H9 (cell line): ENCODE measurements around the gene RALGAPA2. TPM values are rescaled to one million over a fixed set of nuclear protein-coding genes. Genes with fewer than 3 reads are reported as not detected.
A peak's percentile ranks its signal among the peaks of the same experiment; 100 is the strongest.

ENCODE experiments used
- DNase-seq: peaks from one replicate; pipeline ENCODE4 v3.0.0-alpha.2; 2017
- H2AFZ ChIP-seq: one replicate; pipeline ENCODE4 v1.6.1; 2013; ENCODE audit warnings: mild to moderate bottlenecking, low read length, control low read depth, moderate library complexity
- H2AK5ac ChIP-seq: 2 replicates; pipeline ENCODE4 v1.6.1; 2013; ENCODE audit warnings: low read length, control low read depth, mixed read lengths; ENCODE audit not compliant: insufficient read length
- H2BK120ac ChIP-seq: one replicate; pipeline ENCODE4 v1.6.1; 2013; ENCODE audit warnings: low read depth, mild to moderate bottlenecking, low read length, control low read depth, inconsistent platforms; ENCODE audit not compliant: poor library complexity, severe bottlenecking
- H2BK12ac ChIP-seq: 2 replicates; pipeline ENCODE4 v1.6.1; 2013; ENCODE audit warnings: low read length, control low read depth, mixed read lengths, low read depth; ENCODE audit not compliant: insufficient read length
- H2BK15ac ChIP-seq: 2 replicates; pipeline ENCODE4 v1.6.1; 2013; ENCODE audit warnings: low read depth, low read length, control low read depth
- H2BK20ac ChIP-seq: one replicate; pipeline ENCODE4 v1.6.1; 2013; ENCODE audit warnings: low read depth, mild to moderate bottlenecking, low read length, control low read depth, inconsistent platforms; ENCODE audit not compliant: poor library complexity, severe bottlenecking
- H2BK5ac ChIP-seq: 2 replicates; pipeline ENCODE4 v1.6.1; 2013; ENCODE audit warnings: low read length, control low read depth, mixed read lengths; ENCODE audit not compliant: insufficient read length
- H3K14ac ChIP-seq: 2 replicates; pipeline ENCODE4 v1.6.1; 2013; ENCODE audit warnings: low read length, control low read depth; ENCODE audit not compliant: insufficient read depth
- H3K18ac ChIP-seq: 2 replicates; pipeline ENCODE4 v1.6.1; 2013; ENCODE audit warnings: low read depth, mild to moderate bottlenecking, mixed read lengths, low read length, control low read depth; ENCODE audit not compliant: insufficient read length
- H3K23ac ChIP-seq: 2 replicates; pipeline ENCODE4 v1.6.1; 2013; ENCODE audit warnings: low read length, control low read depth, mixed read lengths, low read depth; ENCODE audit not compliant: insufficient read length
- H3K23me2 ChIP-seq: 2 replicates; pipeline ENCODE4 v1.6.1; 2013; ENCODE audit warnings: low read depth, mild to moderate bottlenecking, mixed read lengths, low read length, control low read depth; ENCODE audit not compliant: insufficient read length, poor library complexity, severe bottlenecking
- H3K27ac ChIP-seq: 2 replicates; pipeline ENCODE4 v1.5.1; 2013; ENCODE audit warnings: low read length, control low read depth, mixed read lengths, low read depth; ENCODE audit not compliant: insufficient read length
- H3K27me3 ChIP-seq: 2 replicates; pipeline ENCODE4 v1.6.1; 2013; ENCODE audit warnings: low read length, control low read depth, inconsistent platforms; ENCODE audit not compliant: insufficient read depth
- H3K4ac ChIP-seq: 2 replicates; pipeline ENCODE4 v1.6.1; 2013; ENCODE audit warnings: low read depth, mild to moderate bottlenecking, control low read depth, inconsistent platforms, low read length, moderate library complexity
- H3K4me1 ChIP-seq: 2 replicates; pipeline ENCODE4 v1.6.1; 2013; ENCODE audit warnings: low read length, control low read depth, inconsistent platforms; ENCODE audit not compliant: insufficient read depth
- H3K4me2 ChIP-seq: 2 replicates; pipeline ENCODE4 v1.6.1; 2013; ENCODE audit warnings: low read length, control low read depth, mixed read lengths; ENCODE audit not compliant: insufficient read length, insufficient read depth
- H3K56ac ChIP-seq: 2 replicates; pipeline ENCODE4 v1.6.1; 2013; ENCODE audit warnings: low read depth, mild to moderate bottlenecking, mixed read lengths, low read length, control low read depth; ENCODE audit not compliant: insufficient read length
- H3K79me1 ChIP-seq: 2 replicates; pipeline ENCODE4 v1.6.1; 2013; ENCODE audit warnings: low read depth, mild to moderate bottlenecking, moderate library complexity, low read length, control low read depth, inconsistent platforms; ENCODE audit not compliant: insufficient read depth, poor library complexity, severe bottlenecking
- H3K79me2 ChIP-seq: 2 replicates; pipeline ENCODE4 v1.6.1; 2013; ENCODE audit warnings: low read length, control low read depth, inconsistent platforms; ENCODE audit not compliant: insufficient read depth
- H3K9ac ChIP-seq: 2 replicates; pipeline ENCODE4 v1.6.1; 2013; ENCODE audit warnings: low read length, control low read depth, mixed read lengths; ENCODE audit not compliant: insufficient read length; ENCODE audit errors: extremely low read depth
- H3K9me3 ChIP-seq: one replicate; pipeline ENCODE4 v1.6.1; 2013; ENCODE audit warnings: low read depth, low read length, inconsistent platforms; ENCODE audit not compliant: control insufficient read depth
- H3T11ph ChIP-seq: one replicate; pipeline ENCODE4 v1.6.1; 2013; ENCODE audit warnings: mild to moderate bottlenecking, low read length, control low read depth, inconsistent platforms
- H4K20me1 ChIP-seq: one replicate; pipeline ENCODE4 v1.6.1; 2013; ENCODE audit not compliant: control insufficient read depth, insufficient read length, insufficient read depth
- H4K5ac ChIP-seq: 2 replicates; pipeline ENCODE4 v1.6.1; 2013; ENCODE audit warnings: low read depth, mild to moderate bottlenecking, mixed read lengths, low read length, control low read depth; ENCODE audit not compliant: insufficient read length
- H4K8ac ChIP-seq: replicated peaks from 2 replicates; pipeline ENCODE4 v1.6.1; 2013; ENCODE audit warnings: low read length, control low read depth, mixed read lengths, low read depth; ENCODE audit not compliant: insufficient read length
- H4K91ac ChIP-seq: 2 replicates; pipeline ENCODE4 v1.6.1; 2013; ENCODE audit warnings: low read depth, mild to moderate bottlenecking, moderate library complexity, mixed read lengths, low read length, control low read depth; ENCODE audit not compliant: insufficient read length
- H3K27ac Mint-ChIP-seq, 3 experiments: 2 replicates in 2 of 3; 3 replicates in 1 of 3; pipeline ENCODE4 v1.8.0; 2020 to 2021; ENCODE audit warnings: mixed read lengths in 3 of 3, mild to moderate bottlenecking in 1 of 3, moderate library complexity in 1 of 3
- H3K27me3 Mint-ChIP-seq: 2 replicates; pipeline ENCODE4 v1.8.0; 2021; ENCODE audit warnings: low read depth, mild to moderate bottlenecking, moderate library complexity, mixed read lengths
- H3K36me3 Mint-ChIP-seq, 3 experiments: 2 replicates in 2 of 3; 3 replicates in 1 of 3; pipeline ENCODE4 v1.8.0; 2020 to 2021; ENCODE audit warnings: low read depth in 3 of 3, mixed read lengths in 3 of 3; ENCODE audit not compliant: insufficient read depth in 1 of 3
- H3K4me1 Mint-ChIP-seq, 2 experiments: 2 replicates each; pipeline ENCODE4 v1.8.0; 2020; ENCODE audit warnings: mixed read lengths in 2 of 2
- H3K4me3 Mint-ChIP-seq, 2 experiments: 2 replicates in 1 of 2; 3 replicates in 1 of 2; pipeline ENCODE4 v1.8.0; 2020 to 2021; ENCODE audit warnings: mild to moderate bottlenecking in 2 of 2, mixed read lengths in 2 of 2, moderate library complexity in 1 of 2
- H3K9me3 Mint-ChIP-seq, 2 experiments: 2 replicates in 1 of 2; 3 replicates in 1 of 2; pipeline ENCODE4 v1.8.0; 2020; ENCODE audit warnings: mild to moderate bottlenecking in 2 of 2, mixed read lengths in 2 of 2, moderate library complexity in 1 of 2
- CTCF ChIP-seq: fragments of 200-600 bp; sonication (generic); conservative IDR thresholded peaks from 3 replicates; pipeline ENCODE4 v1.8.0; 2021; ENCODE audit warnings: antibody characterized with exemption, mild to moderate bottlenecking
- WGBS: extraction: QIAGEN DNeasy Blood & Tissue Kit; methylation state at CpG from one replicate; pipeline ENCODE4 v1.1.7; 2013; ENCODE audit warnings: missing lambda C conversion rate, low lambda C conversion rate, mixed read lengths; ENCODE audit not compliant: insufficient read length; ENCODE audit errors: extremely low coverage; 5-methylcytosine and 5-hydroxymethylcytosine counted together
- total RNA-seq: library from RNA; stranded (reverse); gene quantifications from 2 replicates; pipeline ENCODE4 v1.2.1, GENCODE V29; 2021

The RALGAPA2 gene
- total RNA-seq, 1 experiment from 2014 or later = 16.6 TPM

- Histone ChIP-seq H2AK5ac (no peak overlapping the region), H3K56ac (no peak overlapping the region), H2BK20ac (no peak overlapping the region), H3K4me2 (no peak overlapping the region), H3T11ph (no peak overlapping the region), H3K14ac (no peak overlapping the region), H4K8ac (no peak overlapping the region), H4K91ac (no peak overlapping the region), H3K79me1 (no peaks in the 10 kb centered on the region), H3K4ac (no peak overlapping the region), H3K23ac (no peak overlapping the region), H3K9me3 (no peaks in the 10 kb centered on the region), H3K79me2 (no peaks in the 10 kb centered on the region), H2BK5ac (no peak overlapping the region), H3K27ac (no peak overlapping the region), H2BK15ac (no peak overlapping the region), H2BK12ac (no peak overlapping the region), H3K23me2 (no peaks in the 10 kb centered on the region), H2BK120ac (no peak overlapping the region), H4K5ac (no peak overlapping the region), H3K27me3 (no peaks in the 10 kb centered on the region), H3K4me1 (no peaks in the 10 kb centered on the region; the same call in 1 of the 2 replicates), H3K18ac (no peak overlapping the region), H3K9ac (no peak overlapping the region), H4K20me1 (no peaks in the 10 kb centered on the region), H2AFZ (no peak overlapping the region)
- Mint-ChIP-seq H3K27ac (0 out of 7 replicates have a peak overlapping the region, but pooled peaks of 1 of the 3 experiments have one; percentile 17), H3K4me1 (peaks cover 10 to 15% of the 10 kb centered on the region in 2 experiments), H3K36me3 (peaks cover 2 to 3% (median 2%) of the 10 kb centered on the region in 3 experiments), H3K9me3 (no peaks in the 10 kb centered on the region; a peak in 1 of 5 replicates), H3K27me3 (no peaks in the 10 kb centered on the region), H3K4me3 (no peak overlapping the region)
- no peak for TF ChIP-seq CTCF
- no CpG with 5 or more reads among the region's 1 CpG for WGBS
- DNase-seq = no peak
Measured at GRCh38 chr20:20561172-20561571, 151.3 kb downstream of the RALGAPA2 start.
